ENCODE measurements around the gene FOXN3. TPM values are rescaled to one million over a fixed set of nuclear protein-coding genes. Genes with fewer than 3 reads are reported as not detected.

Gene FOXN3
- total RNA-seq, 1 donor from 2014 or later = 122 TPM

DNA sequence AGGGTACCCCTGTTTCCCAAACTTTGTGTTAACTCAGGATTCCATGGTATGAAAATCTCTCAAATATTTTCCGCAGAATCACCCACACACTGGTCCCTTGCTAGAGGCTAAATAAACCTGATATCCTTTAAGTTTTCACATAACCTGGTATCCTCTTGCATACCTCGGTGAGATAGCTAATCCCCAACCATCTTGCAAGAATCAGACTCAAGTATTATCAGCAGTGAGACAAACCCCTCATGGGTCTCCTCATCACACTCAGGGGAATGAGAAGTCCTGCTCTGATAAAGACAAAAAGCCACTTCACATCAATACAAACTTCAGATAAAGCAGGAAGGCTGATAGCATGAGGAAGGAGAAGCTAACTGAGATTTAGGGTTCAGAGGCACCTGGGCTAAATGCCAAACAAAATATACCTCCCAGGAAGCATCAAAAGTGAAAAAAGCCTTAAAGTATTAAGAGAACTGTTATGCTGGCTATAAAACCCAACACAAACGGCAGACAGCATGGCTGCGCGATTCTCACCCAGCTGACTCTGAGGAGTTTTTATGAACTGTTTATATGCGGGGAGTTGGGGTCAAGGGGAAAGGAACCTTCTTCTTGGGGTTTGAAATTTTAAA, 96.5 kb downstream of the FOXN3 start:
- H3K4me1 Mint-ChIP-seq (ENCODE audit: low read depth, unreplicated experiment) = peaks cover 15% of the 10 kb centered on the region
- no peak overlapping the region for H3K4me3 Mint-ChIP-seq (ENCODE audit: unreplicated experiment)
- Histone ChIP-seq H2AFZ (ENCODE audit: low read depth, low read length) (no peak overlapping the region), H3K36me3 (ENCODE audit: insufficient read depth, low read length) (no peaks in the 10 kb centered on the region), H3K4me1 (ENCODE audit: insufficient read depth, low read length) (peaks cover 8% of the 10 kb centered on the region), H3K9me3 (ENCODE audit: insufficient read depth, low read depth, low read length) (no peaks in the 10 kb centered on the region), H3K4me2 (ENCODE audit: low read length) (peak overlapping the region; percentile 44), H3K9ac (ENCODE audit: low read length) (no peak overlapping the region), H4K20me1 (ENCODE audit: insufficient read depth, low read length) (peaks cover 67% of the 10 kb centered on the region), H3K4me3 (ENCODE audit: insufficient read depth, low read depth, low read length) (no peak overlapping the region), H3K27ac (ENCODE audit: low read depth, low read length) (no peak overlapping the region), H3K27me3 (ENCODE audit: insufficient read depth, low read length) (no peaks in the 10 kb centered on the region), H3K79me2 (ENCODE audit: insufficient read depth, low read length) (peaks cover 49% of the 10 kb centered on the region)
- H3K9me3 Mint-ChIP-seq (ENCODE audit: unreplicated experiment) = peaks cover 2% of the 10 kb centered on the region
- no peak overlapping the region for H3K27ac Mint-ChIP-seq (ENCODE audit: unreplicated experiment)
- no peak for FAIRE-seq
- TF ChIP-seq EZH2 (IDR thresholded peaks at IDR 0.05; ENCODE audit: insufficient read depth, low read length) = no peak
- TF ChIP-seq, protein P1, sequence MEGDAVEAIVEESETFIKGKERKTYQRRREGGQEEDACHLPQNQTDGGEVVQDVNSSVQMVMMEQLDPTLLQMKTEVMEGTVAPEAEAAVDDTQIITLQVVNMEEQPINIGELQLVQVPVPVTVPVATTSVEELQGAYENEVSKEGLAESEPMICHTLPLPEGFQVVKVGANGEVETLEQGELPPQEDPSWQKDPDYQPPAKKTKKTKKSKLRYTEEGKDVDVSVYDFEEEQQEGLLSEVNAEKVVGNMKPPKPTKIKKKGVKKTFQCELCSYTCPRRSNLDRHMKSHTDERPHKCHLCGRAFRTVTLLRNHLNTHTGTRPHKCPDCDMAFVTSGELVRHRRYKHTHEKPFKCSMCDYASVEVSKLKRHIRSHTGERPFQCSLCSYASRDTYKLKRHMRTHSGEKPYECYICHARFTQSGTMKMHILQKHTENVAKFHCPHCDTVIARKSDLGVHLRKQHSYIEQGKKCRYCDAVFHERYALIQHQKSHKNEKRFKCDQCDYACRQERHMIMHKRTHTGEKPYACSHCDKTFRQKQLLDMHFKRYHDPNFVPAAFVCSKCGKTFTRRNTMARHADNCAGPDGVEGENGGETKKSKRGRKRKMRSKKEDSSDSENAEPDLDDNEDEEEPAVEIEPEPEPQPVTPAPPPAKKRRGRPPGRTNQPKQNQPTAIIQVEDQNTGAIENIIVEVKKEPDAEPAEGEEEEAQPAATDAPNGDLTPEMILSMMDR (IDR thresholded peaks at IDR 0.05; ENCODE audit: insufficient read depth, low read depth, low read length) = no peak
- H3K27me3 Mint-ChIP-seq (ENCODE audit: low read depth, unreplicated experiment) = no peaks in the 10 kb centered on the region
- peak; percentile 34 for DNase-seq (ENCODE audit: low read depth)
- peaks cover 21% of the 10 kb centered on the region for H3K36me3 Mint-ChIP-seq (ENCODE audit: low read depth, unreplicated experiment)

DNA sequence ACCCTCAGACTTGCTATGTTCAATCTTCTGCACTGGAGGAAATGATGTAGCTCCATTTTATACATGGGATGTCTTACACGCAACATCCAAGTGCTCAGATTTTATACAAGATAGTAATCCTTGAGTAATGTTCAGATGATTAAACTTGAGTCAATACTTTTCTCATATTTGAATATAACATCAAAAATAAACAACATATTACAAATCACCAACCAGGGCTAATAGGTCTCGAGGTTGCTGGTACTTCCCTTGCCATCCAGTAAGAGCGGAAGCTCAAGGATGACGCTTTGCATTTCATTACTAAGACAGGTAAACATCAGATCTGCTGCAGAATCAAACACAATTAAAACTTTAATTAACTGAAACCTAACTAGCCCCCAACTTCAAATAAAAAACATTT, 97.3 kb downstream of the FOXN3 start:
- Histone ChIP-seq H3K9ac (ENCODE audit: low read length) (no peak overlapping the region), H2AFZ (ENCODE audit: low read depth, low read length) (no peak overlapping the region), H3K4me2 (ENCODE audit: low read length) (no peak overlapping the region), H3K4me3 (ENCODE audit: insufficient read depth, low read depth, low read length) (no peak overlapping the region), H4K20me1 (ENCODE audit: insufficient read depth, low read length) (peaks cover 62% of the 10 kb centered on the region), H3K27ac (ENCODE audit: low read depth, low read length) (no peak overlapping the region), H3K4me1 (ENCODE audit: insufficient read depth, low read length) (peaks cover 8% of the 10 kb centered on the region), H3K27me3 (ENCODE audit: insufficient read depth, low read length) (no peaks in the 10 kb centered on the region), H3K36me3 (ENCODE audit: insufficient read depth, low read length) (no peaks in the 10 kb centered on the region), H3K79me2 (ENCODE audit: insufficient read depth, low read length) (peaks cover 50% of the 10 kb centered on the region), H3K9me3 (ENCODE audit: insufficient read depth, low read depth, low read length) (no peaks in the 10 kb centered on the region)
- Mint-ChIP-seq H3K4me3 (ENCODE audit: unreplicated experiment) (no peak overlapping the region), H3K36me3 (ENCODE audit: low read depth, unreplicated experiment) (peaks cover 27% of the 10 kb centered on the region), H3K27me3 (ENCODE audit: low read depth, unreplicated experiment) (no peaks in the 10 kb centered on the region), H3K4me1 (ENCODE audit: low read depth, unreplicated experiment) (peaks cover 13% of the 10 kb centered on the region), H3K9me3 (ENCODE audit: unreplicated experiment) (peaks cover 2% of the 10 kb centered on the region), H3K27ac (ENCODE audit: unreplicated experiment) (peak overlapping the region; percentile 66)
- DNase-seq (ENCODE audit: low read depth) (no peak), FAIRE-seq (no peak)
- TF ChIP-seq EZH2 (IDR thresholded peaks at IDR 0.05; ENCODE audit: insufficient read depth, low read length) = no peak
- TF ChIP-seq, protein P1 (IDR thresholded peaks at IDR 0.05; ENCODE audit: insufficient read depth, low read depth, low read length) = no peak

DNA sequence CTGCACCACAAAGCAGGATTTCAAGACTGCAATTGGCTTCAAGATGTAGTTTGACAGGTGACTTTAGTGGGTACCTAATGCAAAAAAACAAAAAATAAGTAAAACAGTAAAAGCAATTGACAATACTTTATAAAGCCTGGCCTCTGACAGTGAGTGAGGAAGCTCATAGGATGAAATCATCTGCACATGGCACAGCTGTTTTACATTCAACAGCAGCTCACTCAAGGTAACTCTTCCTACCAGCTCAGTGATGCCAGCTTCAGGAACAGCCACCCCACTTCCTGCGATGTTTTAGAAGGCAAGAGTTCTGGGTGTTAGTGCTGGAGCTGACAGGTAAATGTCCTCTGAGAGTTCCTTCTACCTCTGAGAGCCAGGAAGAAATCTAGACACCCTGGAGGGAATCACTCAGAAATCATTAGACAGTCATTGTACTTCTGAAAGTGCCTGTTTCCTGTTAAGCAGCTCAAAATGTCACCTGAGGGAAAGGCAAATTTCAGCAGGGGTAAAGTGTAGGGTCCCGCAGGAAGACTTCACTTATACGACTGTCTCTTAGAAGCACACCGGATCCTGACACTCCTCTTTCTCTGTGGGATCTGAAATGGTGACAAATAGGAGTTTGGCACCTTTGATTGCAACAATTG, 99.9 kb downstream of the FOXN3 start:
- no peak for TF ChIP-seq EZH2 (IDR thresholded peaks at IDR 0.05; ENCODE audit: insufficient read depth, low read length)
- TF ChIP-seq, protein P1 (IDR thresholded peaks at IDR 0.05; ENCODE audit: insufficient read depth, low read depth, low read length) = no peak
- peaks cover 27% of the 10 kb centered on the region for H3K36me3 Mint-ChIP-seq (ENCODE audit: low read depth, unreplicated experiment)
- peaks cover 2% of the 10 kb centered on the region for H3K9me3 Mint-ChIP-seq (ENCODE audit: unreplicated experiment)
- Histone ChIP-seq H3K4me3 (ENCODE audit: insufficient read depth, low read depth, low read length) (no peak overlapping the region), H3K4me1 (ENCODE audit: insufficient read depth, low read length) (peaks cover 8% of the 10 kb centered on the region), H3K9ac (ENCODE audit: low read length) (no peak overlapping the region), H3K9me3 (ENCODE audit: insufficient read depth, low read depth, low read length) (no peaks in the 10 kb centered on the region), H3K79me2 (ENCODE audit: insufficient read depth, low read length) (peaks cover 48% of the 10 kb centered on the region), H3K36me3 (ENCODE audit: insufficient read depth, low read length) (no peaks in the 10 kb centered on the region), H4K20me1 (ENCODE audit: insufficient read depth, low read length) (peaks cover 61% of the 10 kb centered on the region), H3K27ac (ENCODE audit: low read depth, low read length) (no peak overlapping the region), H3K27me3 (ENCODE audit: insufficient read depth, low read length) (no peaks in the 10 kb centered on the region), H3K4me2 (ENCODE audit: low read length) (no peak overlapping the region), H2AFZ (ENCODE audit: low read depth, low read length) (no peak overlapping the region)
- DNase-seq (ENCODE audit: low read depth) = no peak
- no peaks in the 10 kb centered on the region for H3K27me3 Mint-ChIP-seq (ENCODE audit: low read depth, unreplicated experiment)
- H3K4me1 Mint-ChIP-seq (ENCODE audit: low read depth, unreplicated experiment) = peaks cover 15% of the 10 kb centered on the region
- H3K4me3 Mint-ChIP-seq (ENCODE audit: unreplicated experiment) = no peak overlapping the region
- no peak for FAIRE-seq
- no peak overlapping the region for H3K27ac Mint-ChIP-seq (ENCODE audit: unreplicated experiment)

Data from astrocyte (in vitro differentiated cells and primary cell).